ENCODE measurements around the gene UTP18.

UTP18 gene

DNA sequence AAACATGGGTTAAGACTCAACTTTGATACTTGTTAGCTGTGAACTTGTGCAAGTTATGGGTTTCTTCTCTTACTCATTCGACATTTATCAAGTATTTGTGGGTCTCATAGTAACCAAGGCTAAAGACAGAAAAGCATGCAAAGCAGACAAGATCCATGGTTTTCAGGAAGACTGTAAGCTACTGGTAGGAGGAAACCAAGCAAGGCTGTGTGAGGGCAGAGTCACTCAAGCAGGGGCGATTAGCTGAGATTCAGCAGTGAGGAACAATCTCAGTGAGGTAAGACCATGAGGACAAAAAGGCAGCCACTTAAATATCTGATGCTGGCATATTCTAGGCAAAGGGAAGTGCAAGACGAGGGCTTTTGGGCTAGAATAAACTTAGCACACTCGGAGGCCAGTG is 30.0 kb upstream of the UTP18 start:
- no peak for DNase-seq (ENCODE audit: low read depth in 1 of 2, low spot score in 1 of 2)
- TF ChIP-seq GABPA (IDR thresholded peaks at IDR 0.05; ENCODE audit: low read depth): no peak
- TF ChIP-seq, protein P1, sequence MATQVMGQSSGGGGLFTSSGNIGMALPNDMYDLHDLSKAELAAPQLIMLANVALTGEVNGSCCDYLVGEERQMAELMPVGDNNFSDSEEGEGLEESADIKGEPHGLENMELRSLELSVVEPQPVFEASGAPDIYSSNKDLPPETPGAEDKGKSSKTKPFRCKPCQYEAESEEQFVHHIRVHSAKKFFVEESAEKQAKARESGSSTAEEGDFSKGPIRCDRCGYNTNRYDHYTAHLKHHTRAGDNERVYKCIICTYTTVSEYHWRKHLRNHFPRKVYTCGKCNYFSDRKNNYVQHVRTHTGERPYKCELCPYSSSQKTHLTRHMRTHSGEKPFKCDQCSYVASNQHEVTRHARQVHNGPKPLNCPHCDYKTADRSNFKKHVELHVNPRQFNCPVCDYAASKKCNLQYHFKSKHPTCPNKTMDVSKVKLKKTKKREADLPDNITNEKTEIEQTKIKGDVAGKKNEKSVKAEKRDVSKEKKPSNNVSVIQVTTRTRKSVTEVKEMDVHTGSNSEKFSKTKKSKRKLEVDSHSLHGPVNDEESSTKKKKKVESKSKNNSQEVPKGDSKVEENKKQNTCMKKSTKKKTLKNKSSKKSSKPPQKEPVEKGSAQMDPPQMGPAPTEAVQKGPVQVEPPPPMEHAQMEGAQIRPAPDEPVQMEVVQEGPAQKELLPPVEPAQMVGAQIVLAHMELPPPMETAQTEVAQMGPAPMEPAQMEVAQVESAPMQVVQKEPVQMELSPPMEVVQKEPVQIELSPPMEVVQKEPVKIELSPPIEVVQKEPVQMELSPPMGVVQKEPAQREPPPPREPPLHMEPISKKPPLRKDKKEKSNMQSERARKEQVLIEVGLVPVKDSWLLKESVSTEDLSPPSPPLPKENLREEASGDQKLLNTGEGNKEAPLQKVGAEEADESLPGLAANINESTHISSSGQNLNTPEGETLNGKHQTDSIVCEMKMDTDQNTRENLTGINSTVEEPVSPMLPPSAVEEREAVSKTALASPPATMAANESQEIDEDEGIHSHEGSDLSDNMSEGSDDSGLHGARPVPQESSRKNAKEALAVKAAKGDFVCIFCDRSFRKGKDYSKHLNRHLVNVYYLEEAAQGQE (IDR thresholded peaks at IDR 0.05; ENCODE audit: insufficient replicate concordance, low read depth): no peak
- no peak for TF ChIP-seq POLR2AphosphoS5 (IDR thresholded peaks at IDR 0.05; ENCODE audit: low read depth)
- TF ChIP-seq SPI1 (IDR thresholded peaks at IDR 0.05; ENCODE audit: borderline replicate concordance, low read depth): no peak
- TF ChIP-seq, protein P2, sequence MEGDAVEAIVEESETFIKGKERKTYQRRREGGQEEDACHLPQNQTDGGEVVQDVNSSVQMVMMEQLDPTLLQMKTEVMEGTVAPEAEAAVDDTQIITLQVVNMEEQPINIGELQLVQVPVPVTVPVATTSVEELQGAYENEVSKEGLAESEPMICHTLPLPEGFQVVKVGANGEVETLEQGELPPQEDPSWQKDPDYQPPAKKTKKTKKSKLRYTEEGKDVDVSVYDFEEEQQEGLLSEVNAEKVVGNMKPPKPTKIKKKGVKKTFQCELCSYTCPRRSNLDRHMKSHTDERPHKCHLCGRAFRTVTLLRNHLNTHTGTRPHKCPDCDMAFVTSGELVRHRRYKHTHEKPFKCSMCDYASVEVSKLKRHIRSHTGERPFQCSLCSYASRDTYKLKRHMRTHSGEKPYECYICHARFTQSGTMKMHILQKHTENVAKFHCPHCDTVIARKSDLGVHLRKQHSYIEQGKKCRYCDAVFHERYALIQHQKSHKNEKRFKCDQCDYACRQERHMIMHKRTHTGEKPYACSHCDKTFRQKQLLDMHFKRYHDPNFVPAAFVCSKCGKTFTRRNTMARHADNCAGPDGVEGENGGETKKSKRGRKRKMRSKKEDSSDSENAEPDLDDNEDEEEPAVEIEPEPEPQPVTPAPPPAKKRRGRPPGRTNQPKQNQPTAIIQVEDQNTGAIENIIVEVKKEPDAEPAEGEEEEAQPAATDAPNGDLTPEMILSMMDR (IDR thresholded peaks at IDR 0.05; ENCODE audit: insufficient read depth, low read length): no peak
- H3K27ac ChIP-seq (replicated peaks): no peak overlapping the region
- H3K4me3 ChIP-seq (replicated peaks; ENCODE audit: insufficient read depth, low read length): no peak overlapping the region
- no peaks in the 10 kb centered on the region for H3K27me3 ChIP-seq (ENCODE audit: insufficient read depth, poor library complexity, severe bottlenecking)

DNA sequence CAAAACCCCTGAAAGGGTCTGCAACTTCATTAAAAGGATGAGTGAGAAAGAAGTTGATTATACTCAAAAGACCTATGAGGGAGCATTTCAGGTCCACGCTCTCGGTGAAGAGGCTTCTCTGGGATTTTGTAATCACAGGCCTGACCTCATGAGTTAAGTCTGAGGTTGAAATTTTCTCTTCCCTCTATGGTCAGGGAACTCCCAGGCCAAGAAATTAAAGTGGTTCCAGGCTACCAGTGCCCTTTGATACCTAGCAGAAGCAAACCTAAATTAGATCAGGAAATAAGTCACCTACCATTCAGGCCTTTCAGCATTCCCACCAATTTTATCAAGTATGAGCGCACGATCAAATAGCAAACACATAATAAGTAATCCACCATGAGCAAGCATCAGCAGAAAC is 28.3 kb upstream of the UTP18 start:
- TF ChIP-seq, protein P1 (IDR thresholded peaks at IDR 0.05; ENCODE audit: insufficient replicate concordance, low read depth): no peak
- TF ChIP-seq SPI1 (IDR thresholded peaks at IDR 0.05; ENCODE audit: borderline replicate concordance, low read depth) (no peak), POLR2AphosphoS5 (IDR thresholded peaks at IDR 0.05; ENCODE audit: low read depth) (no peak), GABPA (IDR thresholded peaks at IDR 0.05; ENCODE audit: low read depth) (no peak)
- TF ChIP-seq, protein P2 (IDR thresholded peaks at IDR 0.05; ENCODE audit: insufficient read depth, low read length): no peak
- no peak overlapping the region for H3K4me3 ChIP-seq (replicated peaks; ENCODE audit: insufficient read depth, low read length)
- peak in 1 of 2 experiments; percentile 3 for DNase-seq (ENCODE audit: low read depth in 1 of 2, low spot score in 1 of 2)
- no peaks in the 10 kb centered on the region for H3K27me3 ChIP-seq (ENCODE audit: insufficient read depth, poor library complexity, severe bottlenecking)
- no peak overlapping the region for H3K27ac ChIP-seq (replicated peaks)

DNA sequence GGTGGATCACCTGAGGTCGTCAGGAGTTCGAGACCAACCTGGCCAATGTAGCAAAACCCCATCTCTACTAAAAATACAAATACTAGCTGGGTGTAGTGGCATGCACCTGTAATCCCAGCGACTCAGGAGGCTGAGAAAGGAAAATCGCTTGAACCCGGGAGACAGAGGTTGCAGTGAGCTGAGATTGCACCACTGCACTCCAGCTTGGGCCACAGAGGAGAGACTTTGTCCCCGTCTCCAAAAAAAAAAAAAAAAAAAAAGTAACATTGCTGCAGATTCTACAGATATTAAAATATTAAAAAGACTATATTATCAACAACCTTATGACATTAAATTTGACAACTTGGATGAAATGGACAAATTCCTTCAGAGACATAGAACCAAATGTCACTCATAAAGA is 26.2 kb upstream of the UTP18 start:
- H3K27ac ChIP-seq (replicated peaks): no peak overlapping the region
- TF ChIP-seq POLR2AphosphoS5 (IDR thresholded peaks at IDR 0.05; ENCODE audit: low read depth): no peak
- H3K27me3 ChIP-seq (ENCODE audit: insufficient read depth, poor library complexity, severe bottlenecking): no peaks in the 10 kb centered on the region
- DNase-seq (ENCODE audit: low read depth in 1 of 2, low spot score in 1 of 2): no peak
- no peak overlapping the region for H3K4me3 ChIP-seq (replicated peaks; ENCODE audit: insufficient read depth, low read length)

DNA sequence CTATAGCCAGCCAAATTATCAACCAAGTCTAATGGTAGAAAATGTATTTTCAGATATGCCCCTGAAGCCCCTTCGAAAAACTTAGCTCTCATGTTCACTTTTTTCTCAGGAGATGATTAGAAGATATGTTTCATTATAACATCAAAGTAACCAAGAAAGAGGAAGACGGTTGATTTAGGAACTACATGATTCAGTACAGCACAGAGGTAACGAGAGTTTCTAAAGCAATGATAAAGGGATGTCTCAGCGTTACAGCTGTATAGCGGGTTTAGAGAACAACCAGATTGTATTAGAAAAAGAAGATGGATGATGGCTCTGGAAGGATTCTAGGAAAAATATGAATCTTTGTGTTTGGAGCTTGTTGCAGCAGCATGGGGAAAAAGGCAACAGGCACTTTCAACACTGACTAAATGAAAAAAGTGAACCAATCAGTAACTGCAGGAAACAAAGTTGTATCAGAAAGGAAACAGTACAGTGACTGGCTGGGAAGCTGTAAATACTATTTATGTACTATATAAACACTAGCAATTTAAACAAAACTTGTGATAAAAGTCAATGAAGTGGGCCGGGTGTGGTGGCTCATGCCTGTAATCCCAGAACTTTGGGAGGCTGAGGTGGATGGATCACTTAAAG is 22.0 kb upstream of the UTP18 start:
- no peak overlapping the region for H3K27ac ChIP-seq (replicated peaks)
- no peak for TF ChIP-seq GABPA (IDR thresholded peaks at IDR 0.05; ENCODE audit: low read depth)
- TF ChIP-seq SPI1 (IDR thresholded peaks at IDR 0.05; ENCODE audit: borderline replicate concordance, low read depth): peak; percentile 66; the same call in 1 of the 2 replicates
- no peaks in the 10 kb centered on the region for H3K27me3 ChIP-seq (ENCODE audit: insufficient read depth, poor library complexity, severe bottlenecking)
- no peak overlapping the region for H3K4me3 ChIP-seq (replicated peaks; ENCODE audit: insufficient read depth, low read length)
- peak in 1 of 2 experiments; percentile 3 for DNase-seq (ENCODE audit: low read depth in 1 of 2, low spot score in 1 of 2)

DNA sequence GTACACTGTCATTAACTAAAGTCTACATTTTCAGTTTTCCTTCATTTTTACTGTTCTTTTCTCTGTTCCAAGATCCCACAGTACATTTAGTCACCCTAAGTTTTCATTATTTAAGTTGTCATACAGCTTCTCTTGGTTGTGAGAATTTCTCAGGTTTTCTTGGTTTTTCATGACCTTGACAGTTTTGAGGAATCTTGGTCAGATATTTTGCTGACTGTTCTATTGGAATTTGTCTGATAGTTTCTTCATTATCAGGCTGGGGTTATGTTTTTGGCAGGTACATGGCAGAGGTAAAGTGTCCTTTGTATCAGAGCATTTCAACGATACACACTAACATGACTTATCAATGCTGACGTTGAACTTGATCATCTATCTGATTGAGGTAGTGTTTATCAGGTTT is 20.1 kb upstream of the UTP18 start:
- DNase-seq (ENCODE audit: low read depth in 1 of 2, low spot score in 1 of 2): no peak

More for the DNA sequence above, 20.1 kb upstream of the UTP18 start:
- H3K27me3 ChIP-seq (ENCODE audit: insufficient read depth, poor library complexity, severe bottlenecking): no peaks in the 10 kb centered on the region
- TF ChIP-seq POLR2AphosphoS5 (IDR thresholded peaks at IDR 0.05; ENCODE audit: low read depth): no peak
- TF ChIP-seq SPI1 (IDR thresholded peaks at IDR 0.05; ENCODE audit: borderline replicate concordance, low read depth): no peak
- TF ChIP-seq GABPA (IDR thresholded peaks at IDR 0.05; ENCODE audit: low read depth): no peak
- TF ChIP-seq, protein P2 (IDR thresholded peaks at IDR 0.05; ENCODE audit: insufficient read depth, low read length): no peak
- TF ChIP-seq, protein P1 (IDR thresholded peaks at IDR 0.05; ENCODE audit: insufficient replicate concordance, low read depth): no peak
- H3K27ac ChIP-seq (replicated peaks): no peak overlapping the region
- H3K4me3 ChIP-seq (replicated peaks; ENCODE audit: insufficient read depth, low read length): no peak overlapping the region

Measured in HL-60 (cell line).